Stimulated activated CD8-positive, alpha-beta memory T cell treated with anti-CD3 and anti-CD28 coated beads, Interleukin-15, amount 100 ng/mL, for 24 hours (primary cell): ENCODE results near the gene SLC7A4.
"Not testable (repeated sequence)": the region's sequence is repeated elsewhere in the genome, so short reads cannot be mapped to it uniquely, and the experiment has no call there.

Source experiments
- DNase-seq: peaks from one replicate; pipeline ENCODE4 v3.0.0-alpha.2; 2020; ENCODE audit warnings: low read depth

The SLC7A4 gene

GRCh38 chr22:21041937-21042336 is 9.6 kb upstream of the SLC7A4 start:
- no peak for DNase-seq

- not testable (repeated sequence) for DNase-seq
These were observed 6.8 kb upstream of the SLC7A4 start for GRCh38 chr22:21039158-21039557.

DNA sequence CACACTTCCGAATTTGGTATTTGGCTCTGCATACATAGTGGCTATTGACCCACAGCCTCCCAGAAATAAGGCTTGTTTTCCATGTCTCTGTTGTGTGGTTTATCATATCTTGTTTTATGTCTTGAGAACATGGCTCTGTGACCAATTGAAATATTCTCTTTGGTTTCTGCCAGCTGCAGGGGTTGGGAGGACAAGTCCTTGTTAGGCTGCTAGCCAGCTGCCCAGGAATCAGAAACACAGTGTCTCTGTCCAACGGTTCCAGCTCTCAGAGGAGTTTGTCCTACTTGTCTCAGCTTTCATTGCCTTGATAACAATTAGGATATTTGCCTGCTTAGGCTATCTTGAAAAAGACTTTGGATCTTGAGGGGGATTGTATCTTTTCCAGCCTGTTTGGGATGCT is 6.0 kb upstream of the SLC7A4 start:
- no peak for DNase-seq

- DNase-seq = no peak
These were observed 2.6 kb upstream of the SLC7A4 start for GRCh38 chr22:21034989-21035388.

DNA sequence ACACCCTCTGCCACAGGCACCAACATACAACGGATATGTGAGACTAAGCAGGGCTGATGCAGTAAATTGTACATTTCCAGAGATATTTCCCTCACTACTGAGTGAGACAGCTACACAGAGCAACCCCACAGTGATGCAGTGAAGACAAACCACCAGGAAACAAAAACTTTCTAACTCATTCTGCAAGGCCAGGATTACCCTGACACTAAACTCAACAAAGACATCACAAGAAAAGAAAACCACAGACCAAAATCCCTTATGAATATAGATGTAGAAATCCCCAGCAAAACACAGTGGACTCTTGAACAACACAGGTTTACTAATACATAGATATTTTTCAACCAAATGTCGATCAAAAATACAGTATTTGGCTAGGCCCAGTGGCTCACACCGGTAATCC is 1.5 kb upstream of the SLC7A4 start:
- no peak for DNase-seq

GRCh38 chr22:21032868-21033688 is 717 bp upstream of the SLC7A4 start:
- no peak for DNase-seq

GRCh38 chr22:21031545-21032036 is 770 bp downstream of the SLC7A4 start:
- no peak for DNase-seq

- no peak for DNase-seq
These were observed 1.5 kb downstream of the SLC7A4 start for GRCh38 chr22:21030621-21031544.

- no peak for DNase-seq
These were observed 2.3 kb downstream of the SLC7A4 start for GRCh38 chr22:21030032-21030431.

GRCh38 chr22:21029486-21030025 is 2.8 kb downstream of the SLC7A4 start:
- no peak for DNase-seq

GRCh38 chr22:21028277-21029251 is 3.8 kb downstream of the SLC7A4 start:
- DNase-seq = no peak

DNA sequence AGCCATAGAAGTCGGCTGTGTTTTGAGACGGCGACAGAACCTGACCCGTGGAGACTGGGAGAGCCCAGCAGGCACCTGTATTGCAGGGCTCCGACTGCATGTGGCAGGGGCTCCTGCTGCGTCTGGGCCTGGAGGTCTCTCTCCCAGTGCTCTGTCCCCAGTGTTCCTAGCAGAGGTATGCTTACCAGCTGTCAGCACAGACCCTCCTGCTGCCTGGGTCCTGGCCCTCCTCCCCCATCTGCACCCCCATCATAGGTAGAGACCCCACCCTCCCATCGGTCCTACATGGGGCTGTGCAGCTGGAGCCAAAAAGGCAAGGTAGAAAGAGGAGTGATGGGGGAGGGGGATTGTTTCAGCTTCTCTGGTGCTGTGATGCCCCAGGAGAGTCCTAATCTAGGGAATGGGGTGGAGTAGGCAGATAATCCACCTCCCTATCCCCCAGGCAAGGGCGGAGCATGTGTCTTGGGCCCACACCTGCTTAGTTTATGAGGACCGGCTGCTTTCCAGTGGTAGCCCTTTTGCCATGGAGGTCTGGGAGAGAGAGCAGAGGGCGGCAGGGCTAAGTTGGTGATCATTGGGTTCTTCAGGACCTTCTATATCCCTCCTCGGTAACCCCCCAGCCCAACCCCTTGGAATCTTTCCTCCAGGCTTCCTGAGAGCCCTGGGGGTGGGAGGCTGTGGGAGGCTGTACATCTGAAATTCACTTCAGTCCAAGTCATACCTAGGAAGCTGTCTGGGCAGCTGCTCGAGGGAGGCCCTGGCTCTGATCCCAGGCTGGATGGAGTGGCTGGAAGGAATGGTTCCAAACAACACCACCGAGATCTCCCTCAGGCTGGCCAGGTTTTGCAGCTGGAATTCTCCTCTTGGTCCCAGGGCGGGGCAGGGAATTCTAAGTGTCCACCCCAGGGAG is 5.3 kb downstream of the SLC7A4 start:
- DNase-seq = no peak

- DNase-seq = no peak
These were observed 6.3 kb downstream of the SLC7A4 start for GRCh38 chr22:21025763-21026755.

- DNase-seq = no peak
These were observed 7.1 kb downstream of the SLC7A4 start for GRCh38 chr22:21025266-21025665.

DNA sequence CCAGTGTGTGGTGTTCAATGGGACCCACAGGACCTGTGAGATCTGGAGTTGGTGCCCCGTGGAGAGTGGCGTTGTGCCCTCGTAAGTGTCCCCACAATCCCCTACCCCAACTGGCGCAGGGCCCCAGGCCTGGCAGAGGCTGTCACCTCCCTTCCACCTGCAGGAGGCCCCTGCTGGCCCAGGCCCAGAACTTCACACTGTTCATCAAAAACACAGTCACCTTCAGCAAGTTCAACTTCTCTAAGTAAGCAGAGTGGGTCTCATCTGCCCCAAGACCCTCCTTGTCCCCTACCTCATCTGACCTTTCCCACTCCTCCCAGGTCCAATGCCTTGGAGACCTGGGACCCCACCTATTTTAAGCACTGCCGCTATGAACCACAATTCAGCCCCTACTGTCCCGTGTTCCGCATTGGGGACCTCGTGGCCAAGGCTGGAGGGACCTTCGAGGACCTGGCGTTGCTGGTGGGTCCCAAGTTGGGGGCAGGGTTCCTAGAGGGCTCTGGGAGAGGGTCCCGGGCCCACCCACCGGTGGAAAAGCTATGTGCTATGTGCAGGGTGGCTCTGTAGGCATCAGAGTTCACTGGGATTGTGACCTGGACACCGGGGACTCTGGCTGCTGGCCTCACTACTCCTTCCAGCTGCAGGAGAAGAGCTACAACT is 9.3 kb downstream of the SLC7A4 start:
- DNase-seq = no peak

- DNase-seq = no peak
These were observed 9.9 kb downstream of the SLC7A4 start for GRCh38 chr22:21022507-21022906.

GRCh38 chr22:21020802-21021429 is 11.4 kb downstream of the SLC7A4 start:
- no peak for DNase-seq

DNA sequence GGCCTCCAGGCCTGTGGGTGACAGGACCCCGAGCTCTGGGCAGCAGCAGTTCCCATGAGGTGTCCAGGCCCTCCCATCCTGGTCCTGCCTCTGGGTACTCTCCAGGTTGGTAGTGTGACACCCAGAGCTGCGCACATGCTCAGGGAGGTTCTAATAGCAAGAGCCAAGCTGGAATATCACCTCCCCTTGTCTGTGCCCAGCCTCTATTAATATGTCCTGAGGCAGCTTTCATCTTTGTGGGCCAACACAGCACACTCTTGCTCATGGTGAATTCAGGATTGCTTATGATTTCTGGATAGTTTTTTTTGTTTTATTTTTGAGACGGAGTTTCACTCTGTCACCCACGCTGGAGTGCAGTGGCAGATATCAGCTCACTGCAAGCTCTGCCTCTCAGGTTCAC is 14.0 kb downstream of the SLC7A4 start:
- DNase-seq = no peak
